Liver (tissue), 3 donors: Measurements from ENCODE around the gene UGT1A6.
"Not testable (repeated sequence)": the region's sequence is repeated elsewhere in the genome, so short reads cannot be mapped to it uniquely, and the experiment has no call there.

ENCODE experiments used
- RAD21 ChIP-seq, 2 donors: IDR thresholded peaks; 2 replicates each; pipeline ENCODE4 v1.6.1; 2016; ENCODE audit warnings: antibody characterized with exemption in 2 of 2, mild to moderate bottlenecking in 2 of 2
- SP1 ChIP-seq: IDR thresholded peaks from 2 replicates; pipeline ENCODE4 v1.6.1; 2018; ENCODE audit warnings: antibody characterized with exemption, mild to moderate bottlenecking
- YY1 ChIP-seq: IDR thresholded peaks from 2 replicates; pipeline ENCODE4 v1.6.1; 2016; ENCODE audit warnings: antibody characterized with exemption, mild to moderate bottlenecking
- TF ChIP-seq, protein P1 (sequence below): fragments of 150-350 bp; IDR thresholded peaks from 2 replicates; pipeline ENCODE4 v1.5.1; 2017; ENCODE audit warnings: improper control_type of control experiment, low read depth, low read length; ENCODE audit not compliant: missing input control
- TF ChIP-seq, protein P2 (sequence below): IDR thresholded peaks from 2 replicates; pipeline ENCODE4 v1.6.1; 2016; ENCODE audit warnings: antibody characterized with exemption
- donor health status: healthy.
- donor health status: healthy.

DNA sequence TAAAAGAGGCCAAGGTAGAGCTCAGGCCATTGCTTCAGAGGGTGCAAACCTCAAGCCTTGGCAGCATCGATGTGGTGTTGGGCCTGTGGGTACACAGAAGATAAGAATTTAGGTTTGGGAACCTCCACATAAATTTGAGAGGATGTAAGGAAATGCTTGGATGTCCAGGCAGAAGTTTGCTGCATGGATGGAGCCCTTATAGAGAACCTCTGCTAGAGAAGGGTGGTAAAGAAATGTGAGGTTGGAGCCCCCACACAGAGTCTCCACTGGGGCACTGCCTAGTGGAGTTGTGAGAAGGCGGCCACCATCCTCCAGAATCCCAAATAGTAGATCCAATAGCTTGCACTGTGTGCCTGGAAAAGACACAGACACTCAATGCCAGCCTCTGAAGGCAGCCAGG lies 58.0 kb downstream of the UGT1A6 start:
- TF ChIP-seq, protein P1, sequence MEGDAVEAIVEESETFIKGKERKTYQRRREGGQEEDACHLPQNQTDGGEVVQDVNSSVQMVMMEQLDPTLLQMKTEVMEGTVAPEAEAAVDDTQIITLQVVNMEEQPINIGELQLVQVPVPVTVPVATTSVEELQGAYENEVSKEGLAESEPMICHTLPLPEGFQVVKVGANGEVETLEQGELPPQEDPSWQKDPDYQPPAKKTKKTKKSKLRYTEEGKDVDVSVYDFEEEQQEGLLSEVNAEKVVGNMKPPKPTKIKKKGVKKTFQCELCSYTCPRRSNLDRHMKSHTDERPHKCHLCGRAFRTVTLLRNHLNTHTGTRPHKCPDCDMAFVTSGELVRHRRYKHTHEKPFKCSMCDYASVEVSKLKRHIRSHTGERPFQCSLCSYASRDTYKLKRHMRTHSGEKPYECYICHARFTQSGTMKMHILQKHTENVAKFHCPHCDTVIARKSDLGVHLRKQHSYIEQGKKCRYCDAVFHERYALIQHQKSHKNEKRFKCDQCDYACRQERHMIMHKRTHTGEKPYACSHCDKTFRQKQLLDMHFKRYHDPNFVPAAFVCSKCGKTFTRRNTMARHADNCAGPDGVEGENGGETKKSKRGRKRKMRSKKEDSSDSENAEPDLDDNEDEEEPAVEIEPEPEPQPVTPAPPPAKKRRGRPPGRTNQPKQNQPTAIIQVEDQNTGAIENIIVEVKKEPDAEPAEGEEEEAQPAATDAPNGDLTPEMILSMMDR: not testable (repeated sequence)
- TF ChIP-seq RAD21 (IDR thresholded peaks at IDR 0.05); SP1; YY1: not testable (repeated sequence)
- TF ChIP-seq, protein P2, sequence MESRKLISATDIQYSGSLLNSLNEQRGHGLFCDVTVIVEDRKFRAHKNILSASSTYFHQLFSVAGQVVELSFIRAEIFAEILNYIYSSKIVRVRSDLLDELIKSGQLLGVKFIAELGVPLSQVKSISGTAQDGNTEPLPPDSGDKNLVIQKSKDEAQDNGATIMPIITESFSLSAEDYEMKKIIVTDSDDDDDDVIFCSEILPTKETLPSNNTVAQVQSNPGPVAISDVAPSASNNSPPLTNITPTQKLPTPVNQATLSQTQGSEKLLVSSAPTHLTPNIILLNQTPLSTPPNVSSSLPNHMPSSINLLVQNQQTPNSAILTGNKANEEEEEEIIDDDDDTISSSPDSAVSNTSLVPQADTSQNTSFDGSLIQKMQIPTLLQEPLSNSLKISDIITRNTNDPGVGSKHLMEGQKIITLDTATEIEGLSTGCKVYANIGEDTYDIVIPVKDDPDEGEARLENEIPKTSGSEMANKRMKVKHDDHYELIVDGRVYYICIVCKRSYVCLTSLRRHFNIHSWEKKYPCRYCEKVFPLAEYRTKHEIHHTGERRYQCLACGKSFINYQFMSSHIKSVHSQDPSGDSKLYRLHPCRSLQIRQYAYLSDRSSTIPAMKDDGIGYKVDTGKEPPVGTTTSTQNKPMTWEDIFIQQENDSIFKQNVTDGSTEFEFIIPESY: not testable (repeated sequence)
